A549 (cell line): ENCODE measurements around the gene GPR146.

Experiments
- CBX2 ChIP-seq: fragments of 200-600 bp; sonication (generic); IDR thresholded peaks from 2 replicates; pipeline ENCODE4 v1.6.1; 2016; ENCODE audit warnings: low read depth, mild to moderate bottlenecking, borderline replicate concordance
- CEBPB ChIP-seq, 2 experiments: fragments of >200 bp in 1 of 2; sonication (Bioruptor Twin) in 1 of 2; formaldehyde crosslinking in 1 of 2; IDR thresholded peaks; 2 replicates each; pipeline ENCODE4 v1.6.1; 2012 to 2016
- MYC ChIP-seq: IDR thresholded peaks from 2 replicates; pipeline ENCODE4 v1.6.1; 2012; ENCODE audit warnings: mild to moderate bottlenecking, inconsistent platforms, low read length, improper control_type of control experiment, borderline replicate concordance
- NPAS2 ChIP-seq: fragments of 250-450 bp; sonication (Bioruptor Pico); IDR thresholded peaks from 2 replicates; pipeline ENCODE4 v1.8.0; 2022; ENCODE audit warnings: mild to moderate bottlenecking, moderate library complexity, borderline replicate concordance
- POLR2A ChIP-seq: IDR thresholded peaks from 2 replicates; pipeline ENCODE4 v1.6.1; 2012; ENCODE audit warnings: mild to moderate bottlenecking, low read length
- SMC3 ChIP-seq: fragments of >200 bp; sonication (Bioruptor Twin); formaldehyde crosslinking; IDR thresholded peaks from 3 replicates; pipeline ENCODE4 v1.6.1; 2018; ENCODE audit warnings: inconsistent platforms
- TF ChIP-seq, protein P1 (sequence below): fragments of 450-650 bp; IDR thresholded peaks from 2 replicates; pipeline ENCODE4 v1.6.1; 2014; ENCODE audit warnings: antibody characterized with exemption
- TF ChIP-seq, protein P2 (sequence below): fragments of >200 bp; sonication (Bioruptor Twin); formaldehyde crosslinking; IDR thresholded peaks from 3 replicates; pipeline ENCODE4 v1.5.1; 2016

DNA sequence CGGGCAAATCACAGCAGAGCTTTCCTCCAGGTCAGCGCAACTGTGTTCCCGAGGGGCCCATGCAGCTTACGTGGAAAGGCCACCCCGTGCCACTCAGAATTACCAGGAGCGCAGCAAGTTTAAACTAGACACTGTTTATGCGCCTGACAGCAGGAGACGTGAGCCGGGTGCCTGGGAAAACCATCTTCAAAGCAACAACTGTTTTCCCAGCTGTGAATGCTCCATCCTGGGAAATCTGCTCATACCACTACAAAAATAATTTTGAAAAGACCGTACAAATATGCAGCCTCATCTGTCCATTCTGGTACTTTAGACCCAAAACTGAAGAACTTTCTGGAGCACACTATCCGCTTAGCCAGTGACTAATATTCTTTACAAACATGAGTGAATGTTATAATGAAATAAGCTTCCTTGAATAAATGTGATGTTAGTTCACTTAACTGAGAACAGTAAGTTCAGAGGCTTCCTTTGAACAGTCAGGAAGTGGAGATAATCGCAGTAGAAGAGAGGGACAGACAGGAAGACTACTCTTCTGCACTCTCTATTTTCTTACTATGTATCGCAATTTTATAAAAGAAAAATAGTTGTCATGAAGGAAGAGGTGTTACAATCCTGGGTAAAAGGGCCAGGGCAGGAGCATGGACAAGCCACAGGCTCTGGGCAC lies 60.3 kb downstream of the GPR146 start:
- TF ChIP-seq POLR2A (no peak), MYC (no peak), SMC3 (no peak), CEBPB (IDR thresholded peaks at IDR 0.05) (no peak), NPAS2 (no peak), CBX2 (no peak)
- TF ChIP-seq, protein P1, sequence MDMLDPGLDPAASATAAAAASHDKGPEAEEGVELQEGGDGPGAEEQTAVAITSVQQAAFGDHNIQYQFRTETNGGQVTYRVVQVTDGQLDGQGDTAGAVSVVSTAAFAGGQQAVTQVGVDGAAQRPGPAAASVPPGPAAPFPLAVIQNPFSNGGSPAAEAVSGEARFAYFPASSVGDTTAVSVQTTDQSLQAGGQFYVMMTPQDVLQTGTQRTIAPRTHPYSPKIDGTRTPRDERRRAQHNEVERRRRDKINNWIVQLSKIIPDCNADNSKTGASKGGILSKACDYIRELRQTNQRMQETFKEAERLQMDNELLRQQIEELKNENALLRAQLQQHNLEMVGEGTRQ, result no peak
- TF ChIP-seq, protein P2, sequence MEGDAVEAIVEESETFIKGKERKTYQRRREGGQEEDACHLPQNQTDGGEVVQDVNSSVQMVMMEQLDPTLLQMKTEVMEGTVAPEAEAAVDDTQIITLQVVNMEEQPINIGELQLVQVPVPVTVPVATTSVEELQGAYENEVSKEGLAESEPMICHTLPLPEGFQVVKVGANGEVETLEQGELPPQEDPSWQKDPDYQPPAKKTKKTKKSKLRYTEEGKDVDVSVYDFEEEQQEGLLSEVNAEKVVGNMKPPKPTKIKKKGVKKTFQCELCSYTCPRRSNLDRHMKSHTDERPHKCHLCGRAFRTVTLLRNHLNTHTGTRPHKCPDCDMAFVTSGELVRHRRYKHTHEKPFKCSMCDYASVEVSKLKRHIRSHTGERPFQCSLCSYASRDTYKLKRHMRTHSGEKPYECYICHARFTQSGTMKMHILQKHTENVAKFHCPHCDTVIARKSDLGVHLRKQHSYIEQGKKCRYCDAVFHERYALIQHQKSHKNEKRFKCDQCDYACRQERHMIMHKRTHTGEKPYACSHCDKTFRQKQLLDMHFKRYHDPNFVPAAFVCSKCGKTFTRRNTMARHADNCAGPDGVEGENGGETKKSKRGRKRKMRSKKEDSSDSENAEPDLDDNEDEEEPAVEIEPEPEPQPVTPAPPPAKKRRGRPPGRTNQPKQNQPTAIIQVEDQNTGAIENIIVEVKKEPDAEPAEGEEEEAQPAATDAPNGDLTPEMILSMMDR, result no peak
